C4-2B (cell line): Measurements from ENCODE around the gene MSRB3.

Source experiments
- ZFX ChIP-seq: fragments of 450-650 bp; IDR thresholded peaks from 2 replicates; pipeline ENCODE4 v1.6.1; 2017
- TF ChIP-seq, protein P1 (sequence below): fragments of 450-650 bp; conservative IDR thresholded peaks from 2 replicates; pipeline ENCODE4 v1.5.1; 2017; ENCODE audit warnings: mild to moderate bottlenecking

- TF ChIP-seq, protein P1, sequence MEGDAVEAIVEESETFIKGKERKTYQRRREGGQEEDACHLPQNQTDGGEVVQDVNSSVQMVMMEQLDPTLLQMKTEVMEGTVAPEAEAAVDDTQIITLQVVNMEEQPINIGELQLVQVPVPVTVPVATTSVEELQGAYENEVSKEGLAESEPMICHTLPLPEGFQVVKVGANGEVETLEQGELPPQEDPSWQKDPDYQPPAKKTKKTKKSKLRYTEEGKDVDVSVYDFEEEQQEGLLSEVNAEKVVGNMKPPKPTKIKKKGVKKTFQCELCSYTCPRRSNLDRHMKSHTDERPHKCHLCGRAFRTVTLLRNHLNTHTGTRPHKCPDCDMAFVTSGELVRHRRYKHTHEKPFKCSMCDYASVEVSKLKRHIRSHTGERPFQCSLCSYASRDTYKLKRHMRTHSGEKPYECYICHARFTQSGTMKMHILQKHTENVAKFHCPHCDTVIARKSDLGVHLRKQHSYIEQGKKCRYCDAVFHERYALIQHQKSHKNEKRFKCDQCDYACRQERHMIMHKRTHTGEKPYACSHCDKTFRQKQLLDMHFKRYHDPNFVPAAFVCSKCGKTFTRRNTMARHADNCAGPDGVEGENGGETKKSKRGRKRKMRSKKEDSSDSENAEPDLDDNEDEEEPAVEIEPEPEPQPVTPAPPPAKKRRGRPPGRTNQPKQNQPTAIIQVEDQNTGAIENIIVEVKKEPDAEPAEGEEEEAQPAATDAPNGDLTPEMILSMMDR = no peak
- no peak for TF ChIP-seq ZFX
Measured at GRCh38 chr12:65274602-65275272, 3.7 kb upstream of the MSRB3 start.
